ENCODE data around the gene ARID1A. TPM values are rescaled to one million over a fixed set of nuclear protein-coding genes. Genes with fewer than 3 reads are reported as not detected.

The ARID1A gene
- total and polyA plus RNA-seq, 7 donors: 7.2 to 47.1 (median 22.7) TPM

DNA sequence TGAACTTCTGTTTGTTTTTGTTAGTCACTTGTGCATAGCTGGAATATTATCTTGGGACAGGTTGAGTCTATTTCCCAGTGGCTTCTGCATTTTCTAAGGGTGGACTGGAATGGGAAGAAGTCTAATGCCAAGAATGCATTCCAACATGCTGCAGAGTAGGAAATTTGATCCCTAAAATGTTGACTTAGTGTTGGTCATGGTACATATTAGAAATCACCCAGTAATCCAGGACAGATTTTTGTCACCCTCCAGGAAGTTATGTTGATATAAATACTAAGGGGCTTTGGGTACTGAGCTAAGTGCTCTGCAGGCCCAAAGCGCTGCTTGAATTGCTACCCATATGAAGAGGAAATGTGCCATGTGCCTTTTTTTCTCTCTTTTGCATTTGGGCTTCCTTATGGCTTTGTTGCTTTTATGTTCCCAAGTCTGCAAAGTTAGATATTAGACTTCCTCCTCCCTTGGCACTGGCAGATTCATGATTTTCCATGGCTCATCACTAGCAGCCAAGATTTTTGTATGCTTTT lies 10.0 kb downstream of the ARID1A start:
- Histone ChIP-seq H3K27me3 (no peaks in the 10 kb centered on the region), H3K36me3 (peaks cover 0 to 4% (median 0%) of the 10 kb centered on the region in 4 donors), H3K9me3 (no peaks in the 10 kb centered on the region), H3K27ac (peak overlapping the region; percentile 45 to 68 (median 64)), H3K4me3 (no peak overlapping the region), H3K4me1 (peaks cover 0 to 76% (median 76%) of the 10 kb centered on the region in 4 donors)
- intact Hi-C loops (cut with DNase I): no loop called here
- DNase-seq: no peak
- TF ChIP-seq, protein P1, sequence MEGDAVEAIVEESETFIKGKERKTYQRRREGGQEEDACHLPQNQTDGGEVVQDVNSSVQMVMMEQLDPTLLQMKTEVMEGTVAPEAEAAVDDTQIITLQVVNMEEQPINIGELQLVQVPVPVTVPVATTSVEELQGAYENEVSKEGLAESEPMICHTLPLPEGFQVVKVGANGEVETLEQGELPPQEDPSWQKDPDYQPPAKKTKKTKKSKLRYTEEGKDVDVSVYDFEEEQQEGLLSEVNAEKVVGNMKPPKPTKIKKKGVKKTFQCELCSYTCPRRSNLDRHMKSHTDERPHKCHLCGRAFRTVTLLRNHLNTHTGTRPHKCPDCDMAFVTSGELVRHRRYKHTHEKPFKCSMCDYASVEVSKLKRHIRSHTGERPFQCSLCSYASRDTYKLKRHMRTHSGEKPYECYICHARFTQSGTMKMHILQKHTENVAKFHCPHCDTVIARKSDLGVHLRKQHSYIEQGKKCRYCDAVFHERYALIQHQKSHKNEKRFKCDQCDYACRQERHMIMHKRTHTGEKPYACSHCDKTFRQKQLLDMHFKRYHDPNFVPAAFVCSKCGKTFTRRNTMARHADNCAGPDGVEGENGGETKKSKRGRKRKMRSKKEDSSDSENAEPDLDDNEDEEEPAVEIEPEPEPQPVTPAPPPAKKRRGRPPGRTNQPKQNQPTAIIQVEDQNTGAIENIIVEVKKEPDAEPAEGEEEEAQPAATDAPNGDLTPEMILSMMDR (IDR thresholded peaks at IDR 0.05): no peak
- no peak for TF ChIP-seq EP300 (IDR thresholded peaks at IDR 0.05)
- 12 to 14% methylated on average over 1 of the region's 1 CpG for WGBS, 2 donors

DNA sequence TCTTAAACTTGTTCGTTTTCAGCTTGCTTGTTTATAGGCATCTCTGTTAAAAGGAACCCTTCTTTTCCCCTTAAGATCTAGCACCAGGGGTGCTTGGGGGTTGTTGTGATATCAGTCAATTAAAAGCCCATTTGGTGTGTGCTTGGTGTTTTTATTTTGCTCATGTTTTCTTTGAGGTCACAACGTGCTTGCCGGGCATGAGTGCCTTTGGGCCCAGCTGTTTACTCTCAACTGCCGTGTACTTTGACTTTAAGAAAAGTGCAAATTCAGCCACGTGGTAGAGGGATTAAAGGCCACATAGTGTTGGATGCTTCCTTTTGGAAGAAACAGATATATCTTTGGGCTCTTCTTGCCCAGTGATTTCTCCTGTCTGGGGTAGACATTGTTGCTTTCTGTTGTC lies 10.5 kb downstream of the ARID1A start:
- Histone ChIP-seq H3K9me3 (no peaks in the 10 kb centered on the region), H3K4me3 (no peak overlapping the region), H3K36me3 (peaks cover 0 to 4% (median 0%) of the 10 kb centered on the region in 4 donors), H3K4me1 (peaks cover 0 to 76% (median 73%) of the 10 kb centered on the region in 4 donors), H3K27ac (peak overlapping the region; percentile 45 to 68 (median 64)), H3K27me3 (no peaks in the 10 kb centered on the region)
- peak; percentile 44 for DNase-seq
- WGBS, 2 donors: 1 to 6% methylated on average over 5 of the region's 5 CpGs
- intact Hi-C loops (cut with DNase I): no loop called here
- TF ChIP-seq POLR2AphosphoS5 (IDR thresholded peaks at IDR 0.05): peak in 1 of 4 donors; percentile 16
- TF ChIP-seq, protein P1 (IDR thresholded peaks at IDR 0.05): no peak

DNA sequence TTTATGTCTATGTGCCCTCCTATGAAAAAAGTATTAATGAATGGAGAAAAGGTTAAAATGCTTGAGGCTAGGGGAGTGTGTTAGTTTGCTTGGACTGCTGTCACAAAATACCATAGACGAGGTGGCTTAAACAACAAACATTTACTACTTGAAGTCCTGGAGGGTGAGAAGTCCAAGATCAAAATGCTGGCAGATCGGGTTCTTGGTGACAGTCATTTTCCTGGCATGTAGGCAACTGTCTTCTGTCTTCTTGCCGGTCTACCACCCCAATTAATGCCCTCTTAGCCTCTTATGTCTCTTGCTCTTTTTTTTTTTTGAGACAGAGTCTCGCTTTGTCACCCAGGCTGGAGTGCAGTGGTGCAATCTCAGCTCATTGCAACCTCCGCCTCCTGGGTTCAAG lies 15.0 kb downstream of the ARID1A start:
- 90 to 91% methylated on average over 5 of the region's 5 CpGs for WGBS, 2 donors
- no peaks in the 10 kb centered on the region for H3K27me3 ChIP-seq
- no peak for DNase-seq
- TF ChIP-seq, protein P1 (IDR thresholded peaks at IDR 0.05): no peak
- TF ChIP-seq POLR2A (IDR thresholded peaks at IDR 0.05) (no peak), POLR2AphosphoS5 (IDR thresholded peaks at IDR 0.05) (no peak), EP300 (IDR thresholded peaks at IDR 0.05) (no peak)
- intact Hi-C loops (cut with DNase I): no loop called here
- no peaks in the 10 kb centered on the region for H3K9me3 ChIP-seq
- H3K36me3 ChIP-seq: peaks cover 0 to 4% (median 0%) of the 10 kb centered on the region in 4 donors
- no peak overlapping the region for H3K27ac ChIP-seq
- H3K4me1 ChIP-seq: peaks cover 0 to 75% (median 67%) of the 10 kb centered on the region in 4 donors
- no peak overlapping the region for H3K4me3 ChIP-seq

DNA sequence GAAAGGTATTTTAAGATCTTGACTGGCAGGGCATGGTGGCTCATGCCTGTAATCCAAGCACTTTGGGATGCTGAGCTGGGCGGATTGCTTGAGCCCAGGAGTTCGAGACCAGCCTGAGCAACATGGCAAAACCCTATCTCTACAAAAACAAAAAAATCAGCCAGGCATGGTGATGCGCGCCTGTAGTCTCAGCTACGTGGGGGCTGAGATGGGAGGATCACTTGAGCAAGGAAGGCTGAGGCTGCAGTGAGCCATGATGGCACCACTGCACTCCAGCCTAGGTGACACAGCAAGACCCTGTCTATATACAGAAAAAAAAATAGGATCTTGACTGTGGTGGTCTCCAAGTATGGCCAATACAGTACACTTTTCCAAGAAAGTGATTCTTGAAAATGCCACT lies 16.0 kb downstream of the ARID1A start:
- no peaks in the 10 kb centered on the region for H3K27me3 ChIP-seq
- TF ChIP-seq POLR2A (IDR thresholded peaks at IDR 0.05) (no peak), POLR2AphosphoS5 (IDR thresholded peaks at IDR 0.05) (no peak), EP300 (IDR thresholded peaks at IDR 0.05) (no peak)
- TF ChIP-seq, protein P1 (IDR thresholded peaks at IDR 0.05): no peak
- H3K9me3 ChIP-seq: no peaks in the 10 kb centered on the region
- no peak overlapping the region for H3K4me3 ChIP-seq
- H3K36me3 ChIP-seq: peaks cover 0 to 4% (median 0%) of the 10 kb centered on the region in 4 donors
- WGBS, 2 donors: 95 to 98% methylated on average over 5 of the region's 5 CpGs
- H3K4me1 ChIP-seq: peaks cover 0 to 75% (median 67%) of the 10 kb centered on the region in 4 donors
- no peak overlapping the region for H3K27ac ChIP-seq
- no peak for DNase-seq
- intact Hi-C loops (cut with DNase I): no loop called here

DNA sequence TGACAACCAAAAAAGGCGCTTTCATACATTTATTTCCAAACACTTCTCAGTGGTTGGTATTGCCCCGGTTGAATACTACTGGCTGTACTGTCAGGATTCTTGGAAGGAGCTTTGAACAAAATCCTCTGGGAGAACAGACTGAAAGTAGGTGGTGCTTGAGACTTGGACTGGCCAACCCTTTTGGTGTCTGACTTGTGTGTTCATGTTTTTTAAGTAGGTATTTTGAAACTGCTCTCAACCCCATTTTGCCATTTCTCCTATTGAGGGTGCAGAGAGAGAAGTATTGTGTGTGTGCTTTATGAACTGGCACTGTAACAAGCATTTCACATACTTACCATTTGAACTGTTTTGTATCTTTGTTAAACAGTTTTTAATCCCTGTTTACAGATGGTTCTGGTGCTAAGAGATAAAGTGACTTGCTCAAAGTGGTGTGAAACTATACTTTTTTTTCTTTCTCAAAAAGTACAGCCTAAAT lies 21.2 kb downstream of the ARID1A start:
- Histone ChIP-seq H3K36me3 (no peaks in the 10 kb centered on the region), H3K4me3 (no peak overlapping the region), H3K9me3 (no peaks in the 10 kb centered on the region), H3K4me1 (peaks cover 0 to 99% (median 85%) of the 10 kb centered on the region in 4 donors), H3K27me3 (no peaks in the 10 kb centered on the region), H3K27ac (no peak overlapping the region)
- no peak for DNase-seq
- TF ChIP-seq POLR2AphosphoS5 (IDR thresholded peaks at IDR 0.05) (no peak), POLR2A (IDR thresholded peaks at IDR 0.05) (no peak), EP300 (IDR thresholded peaks at IDR 0.05) (no peak)
- TF ChIP-seq, protein P1 (IDR thresholded peaks at IDR 0.05): no peak
- intact Hi-C loops (cut with DNase I): no loop called here
- WGBS, 2 donors: 35 to 62% methylated on average over 2 of the region's 2 CpGs

Measured in sigmoid colon (tissue), 7 donors.